ENCODE measurements around the gene SPDEF. TPM values are rescaled to one million over a fixed set of nuclear protein-coding genes. Genes with fewer than 3 reads are reported as not detected.

The SPDEF gene
- total RNA-seq, 4 donors from 2014 or later, result 0.16 to 0.20 TPM; not detected in 2

DNA sequence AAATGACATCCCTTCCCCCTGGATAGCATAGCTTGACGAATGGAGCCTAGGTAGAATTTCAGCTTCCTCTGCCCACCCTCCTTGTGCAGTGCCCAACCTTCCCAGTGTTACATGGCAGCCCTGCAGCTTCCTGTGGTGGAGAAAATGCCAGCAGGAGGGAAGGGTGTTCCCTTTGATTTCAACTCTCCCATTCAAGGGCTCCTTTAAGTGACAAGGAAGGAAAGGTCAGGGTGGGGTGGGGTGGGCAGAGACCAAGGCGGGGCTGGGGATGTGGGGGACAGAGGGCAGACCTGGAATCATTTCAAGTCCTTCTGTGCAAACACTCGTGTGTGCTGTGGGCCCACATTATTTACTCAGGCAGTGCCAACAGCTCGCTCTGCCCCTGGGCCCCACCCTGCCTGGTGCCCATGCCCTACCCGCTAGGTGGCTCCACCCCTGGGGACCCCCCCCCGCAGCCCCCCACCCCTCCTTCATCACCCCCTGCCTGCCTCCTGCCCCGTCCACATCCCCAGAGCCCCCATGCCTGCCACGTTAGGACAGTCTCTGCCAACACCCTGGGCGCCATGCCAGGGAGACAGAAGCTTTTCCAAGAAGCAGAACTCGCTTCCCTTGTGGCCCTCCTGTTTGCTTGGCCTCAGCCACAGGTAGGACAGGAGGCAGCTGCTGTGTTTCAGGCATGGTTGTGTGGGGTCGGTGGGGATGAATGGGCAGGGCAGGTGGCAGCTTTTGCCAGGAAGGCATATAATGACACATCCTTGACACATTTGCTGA is 9.4 kb downstream of the SPDEF start:
- ATAC-seq, result no peak
- TF ChIP-seq, protein P1, sequence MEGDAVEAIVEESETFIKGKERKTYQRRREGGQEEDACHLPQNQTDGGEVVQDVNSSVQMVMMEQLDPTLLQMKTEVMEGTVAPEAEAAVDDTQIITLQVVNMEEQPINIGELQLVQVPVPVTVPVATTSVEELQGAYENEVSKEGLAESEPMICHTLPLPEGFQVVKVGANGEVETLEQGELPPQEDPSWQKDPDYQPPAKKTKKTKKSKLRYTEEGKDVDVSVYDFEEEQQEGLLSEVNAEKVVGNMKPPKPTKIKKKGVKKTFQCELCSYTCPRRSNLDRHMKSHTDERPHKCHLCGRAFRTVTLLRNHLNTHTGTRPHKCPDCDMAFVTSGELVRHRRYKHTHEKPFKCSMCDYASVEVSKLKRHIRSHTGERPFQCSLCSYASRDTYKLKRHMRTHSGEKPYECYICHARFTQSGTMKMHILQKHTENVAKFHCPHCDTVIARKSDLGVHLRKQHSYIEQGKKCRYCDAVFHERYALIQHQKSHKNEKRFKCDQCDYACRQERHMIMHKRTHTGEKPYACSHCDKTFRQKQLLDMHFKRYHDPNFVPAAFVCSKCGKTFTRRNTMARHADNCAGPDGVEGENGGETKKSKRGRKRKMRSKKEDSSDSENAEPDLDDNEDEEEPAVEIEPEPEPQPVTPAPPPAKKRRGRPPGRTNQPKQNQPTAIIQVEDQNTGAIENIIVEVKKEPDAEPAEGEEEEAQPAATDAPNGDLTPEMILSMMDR (IDR thresholded peaks at IDR 0.05 in 4 of 5, conservative IDR thresholded peaks at IDR 0.05 in 1 of 5), result no peak
- no peak for TF ChIP-seq POLR2A (IDR thresholded peaks at IDR 0.05)

DNA sequence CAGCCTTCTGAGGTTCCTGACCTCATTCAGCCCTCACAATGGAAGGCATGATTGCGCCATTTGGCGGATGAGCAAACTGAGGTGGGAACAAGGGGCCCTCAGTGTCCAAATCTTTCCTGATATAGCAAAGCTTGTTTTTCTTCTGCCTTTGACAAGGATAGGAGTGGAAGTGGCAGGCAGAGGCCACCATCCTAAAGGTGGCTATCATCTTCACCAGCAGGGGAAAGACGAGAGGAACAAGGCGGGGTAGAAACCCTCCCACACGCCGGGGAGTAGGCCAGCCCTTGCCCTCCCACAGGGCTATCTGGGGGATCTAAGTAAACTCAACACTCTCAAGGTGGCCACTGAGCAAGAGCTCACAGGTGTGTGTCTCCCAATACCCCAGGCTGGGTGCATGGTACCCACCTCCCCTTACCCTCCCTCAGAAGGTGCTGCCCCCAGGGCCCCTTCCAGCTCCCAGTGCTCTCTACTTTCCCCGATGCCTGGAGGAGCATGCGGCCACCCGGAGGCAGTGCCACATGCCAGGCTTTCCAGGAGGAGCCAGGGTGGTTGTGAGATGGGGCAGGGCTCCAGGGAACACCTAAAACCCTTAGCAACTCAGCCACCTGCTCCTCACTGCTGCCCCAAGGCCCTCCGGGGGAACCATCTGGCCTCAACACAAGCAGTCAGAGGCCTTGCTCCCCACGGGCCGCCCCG is 11.2 kb downstream of the SPDEF start:
- H3K27me3 ChIP-seq, result no peaks in the 10 kb centered on the region
- in situ Hi-C loops (cut with MboI; ENCODE audit: low sequenced_read_pairs in 4 of 4) (no loop called here), intact Hi-C loops (cut with DNase I; ENCODE audit: low total_unique reads) (no loop called here)
- H3K9me3 ChIP-seq, result no peaks in the 10 kb centered on the region
- DNase-seq, result no peak
- no peaks in the 10 kb centered on the region for H3K4me1 ChIP-seq
- TF ChIP-seq, protein P1 (IDR thresholded peaks at IDR 0.05 in 4 of 5, conservative IDR thresholded peaks at IDR 0.05 in 1 of 5), result no peak
- TF ChIP-seq POLR2A (IDR thresholded peaks at IDR 0.05), result no peak
- no peaks in the 10 kb centered on the region for H3K36me3 ChIP-seq
- no peak overlapping the region for H3K27ac ChIP-seq
- no peak overlapping the region for H3K4me3 ChIP-seq
- ATAC-seq, result no peak

More for the DNA sequence above, 9.4 kb downstream of the SPDEF start:
- no peaks in the 10 kb centered on the region for H3K4me1 ChIP-seq
- no peaks in the 10 kb centered on the region for H3K36me3 ChIP-seq
- no peaks in the 10 kb centered on the region for H3K9me3 ChIP-seq
- no peak overlapping the region for H3K4me3 ChIP-seq
- DNase-seq, result no peak
- no peaks in the 10 kb centered on the region for H3K27me3 ChIP-seq
- in situ Hi-C loops (cut with MboI; ENCODE audit: low sequenced_read_pairs in 4 of 4), result no loop called here
- no peak overlapping the region for H3K27ac ChIP-seq
- intact Hi-C loops (cut with DNase I; ENCODE audit: low total_unique reads), result no loop called here

DNA sequence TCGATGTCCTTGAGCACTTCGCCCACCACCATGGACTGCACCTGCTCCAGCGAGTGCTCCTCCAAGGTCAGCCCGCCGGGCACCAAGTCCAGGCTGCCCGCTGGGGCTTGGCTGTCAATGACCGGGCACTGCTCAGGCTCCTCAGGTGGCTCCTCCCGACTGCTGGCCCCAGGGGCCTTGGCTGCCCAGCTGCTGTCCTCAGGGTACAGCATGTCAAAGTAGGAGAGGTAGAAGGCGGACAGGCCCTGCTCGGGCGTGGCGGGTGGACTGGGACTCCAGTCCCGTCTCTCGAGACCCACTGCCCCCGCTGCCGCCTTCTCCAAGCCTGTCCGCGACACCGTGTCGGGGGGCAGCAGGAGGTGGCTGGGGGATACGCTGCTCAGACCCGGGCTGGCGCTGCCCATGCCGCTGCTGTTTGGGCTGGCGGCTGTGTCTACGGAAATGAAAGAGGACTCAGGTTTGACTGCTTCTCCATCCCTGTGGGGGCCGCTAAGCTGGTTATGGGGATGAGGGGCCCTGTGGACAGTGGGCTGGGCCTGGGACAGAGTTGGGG is 12.0 kb downstream of the SPDEF start:
- Histone ChIP-seq H3K27ac (no peak overlapping the region), H3K4me1 (no peaks in the 10 kb centered on the region), H3K9me3 (no peaks in the 10 kb centered on the region), H3K27me3 (no peaks in the 10 kb centered on the region), H3K4me3 (no peak overlapping the region), H3K36me3 (no peaks in the 10 kb centered on the region)
- TF ChIP-seq, protein P1 (IDR thresholded peaks at IDR 0.05 in 4 of 5, conservative IDR thresholded peaks at IDR 0.05 in 1 of 5), result no peak
- no peak for TF ChIP-seq POLR2A (IDR thresholded peaks at IDR 0.05)
- DNase-seq (no peak), ATAC-seq (no peak)
- intact Hi-C loops (cut with DNase I; ENCODE audit: low total_unique reads), result no loop called here
- in situ Hi-C loops (cut with MboI; ENCODE audit: low sequenced_read_pairs in 4 of 4), result no loop called here

DNA sequence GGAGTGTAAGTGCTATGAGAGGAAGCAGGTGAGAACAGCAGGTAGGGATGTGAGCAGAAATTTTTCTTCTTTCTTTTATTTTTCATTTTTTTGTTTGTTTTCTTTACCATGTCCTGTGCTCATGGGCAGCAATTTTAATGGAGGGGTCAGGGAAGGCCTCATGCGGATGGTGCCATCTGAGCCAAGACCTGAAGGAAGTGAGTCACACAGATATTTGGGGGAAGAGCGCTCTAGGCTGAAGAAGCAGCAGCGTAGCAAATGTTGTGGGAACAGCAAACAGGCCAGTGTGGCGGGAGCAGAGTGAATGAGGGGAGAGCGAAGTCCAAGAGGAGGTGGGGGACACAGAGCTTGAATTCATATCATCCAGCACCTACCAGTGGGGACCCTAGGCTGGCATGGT is 12.7 kb downstream of the SPDEF start:
- H3K27me3 ChIP-seq, result no peaks in the 10 kb centered on the region
- H3K4me3 ChIP-seq, result no peak overlapping the region
- no peak for DNase-seq
- intact Hi-C loops (cut with DNase I; ENCODE audit: low total_unique reads) (no loop called here), in situ Hi-C loops (cut with MboI; ENCODE audit: low sequenced_read_pairs in 4 of 4) (no loop called here)
- no peak for TF ChIP-seq POLR2A (IDR thresholded peaks at IDR 0.05)
- TF ChIP-seq, protein P1 (IDR thresholded peaks at IDR 0.05 in 4 of 5, conservative IDR thresholded peaks at IDR 0.05 in 1 of 5), result no peak
- no peaks in the 10 kb centered on the region for H3K9me3 ChIP-seq
- H3K27ac ChIP-seq, result no peak overlapping the region
- ATAC-seq, result no peak
- H3K36me3 ChIP-seq, result no peaks in the 10 kb centered on the region
- H3K4me1 ChIP-seq, result no peaks in the 10 kb centered on the region

All from gastrocnemius medialis (tissue), 4 donors.